ENCODE data around the gene NCAPG.

- TF ChIP-seq, protein P1, sequence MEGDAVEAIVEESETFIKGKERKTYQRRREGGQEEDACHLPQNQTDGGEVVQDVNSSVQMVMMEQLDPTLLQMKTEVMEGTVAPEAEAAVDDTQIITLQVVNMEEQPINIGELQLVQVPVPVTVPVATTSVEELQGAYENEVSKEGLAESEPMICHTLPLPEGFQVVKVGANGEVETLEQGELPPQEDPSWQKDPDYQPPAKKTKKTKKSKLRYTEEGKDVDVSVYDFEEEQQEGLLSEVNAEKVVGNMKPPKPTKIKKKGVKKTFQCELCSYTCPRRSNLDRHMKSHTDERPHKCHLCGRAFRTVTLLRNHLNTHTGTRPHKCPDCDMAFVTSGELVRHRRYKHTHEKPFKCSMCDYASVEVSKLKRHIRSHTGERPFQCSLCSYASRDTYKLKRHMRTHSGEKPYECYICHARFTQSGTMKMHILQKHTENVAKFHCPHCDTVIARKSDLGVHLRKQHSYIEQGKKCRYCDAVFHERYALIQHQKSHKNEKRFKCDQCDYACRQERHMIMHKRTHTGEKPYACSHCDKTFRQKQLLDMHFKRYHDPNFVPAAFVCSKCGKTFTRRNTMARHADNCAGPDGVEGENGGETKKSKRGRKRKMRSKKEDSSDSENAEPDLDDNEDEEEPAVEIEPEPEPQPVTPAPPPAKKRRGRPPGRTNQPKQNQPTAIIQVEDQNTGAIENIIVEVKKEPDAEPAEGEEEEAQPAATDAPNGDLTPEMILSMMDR (IDR thresholded peaks at IDR 0.05; ENCODE audit: low read depth, low read length, missing input control) = no peak
- TF ChIP-seq, protein P2, sequence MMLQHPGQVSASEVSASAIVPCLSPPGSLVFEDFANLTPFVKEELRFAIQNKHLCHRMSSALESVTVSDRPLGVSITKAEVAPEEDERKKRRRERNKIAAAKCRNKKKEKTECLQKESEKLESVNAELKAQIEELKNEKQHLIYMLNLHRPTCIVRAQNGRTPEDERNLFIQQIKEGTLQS (IDR thresholded peaks at IDR 0.05) = no peak
- no peak for TF ChIP-seq TAF1 (conservative IDR thresholded peaks at IDR 0.05)
- no peak for TF ChIP-seq EGR1 (IDR thresholded peaks at IDR 0.05; ENCODE audit: low read depth in 2 of 2)
- no peak for TF ChIP-seq ZBTB33 (IDR thresholded peaks at IDR 0.05)
- no peak for TF ChIP-seq MAX (IDR thresholded peaks at IDR 0.05)
- no peak for TF ChIP-seq RAD21 (IDR thresholded peaks at IDR 0.05)
- TF ChIP-seq, protein P3, sequence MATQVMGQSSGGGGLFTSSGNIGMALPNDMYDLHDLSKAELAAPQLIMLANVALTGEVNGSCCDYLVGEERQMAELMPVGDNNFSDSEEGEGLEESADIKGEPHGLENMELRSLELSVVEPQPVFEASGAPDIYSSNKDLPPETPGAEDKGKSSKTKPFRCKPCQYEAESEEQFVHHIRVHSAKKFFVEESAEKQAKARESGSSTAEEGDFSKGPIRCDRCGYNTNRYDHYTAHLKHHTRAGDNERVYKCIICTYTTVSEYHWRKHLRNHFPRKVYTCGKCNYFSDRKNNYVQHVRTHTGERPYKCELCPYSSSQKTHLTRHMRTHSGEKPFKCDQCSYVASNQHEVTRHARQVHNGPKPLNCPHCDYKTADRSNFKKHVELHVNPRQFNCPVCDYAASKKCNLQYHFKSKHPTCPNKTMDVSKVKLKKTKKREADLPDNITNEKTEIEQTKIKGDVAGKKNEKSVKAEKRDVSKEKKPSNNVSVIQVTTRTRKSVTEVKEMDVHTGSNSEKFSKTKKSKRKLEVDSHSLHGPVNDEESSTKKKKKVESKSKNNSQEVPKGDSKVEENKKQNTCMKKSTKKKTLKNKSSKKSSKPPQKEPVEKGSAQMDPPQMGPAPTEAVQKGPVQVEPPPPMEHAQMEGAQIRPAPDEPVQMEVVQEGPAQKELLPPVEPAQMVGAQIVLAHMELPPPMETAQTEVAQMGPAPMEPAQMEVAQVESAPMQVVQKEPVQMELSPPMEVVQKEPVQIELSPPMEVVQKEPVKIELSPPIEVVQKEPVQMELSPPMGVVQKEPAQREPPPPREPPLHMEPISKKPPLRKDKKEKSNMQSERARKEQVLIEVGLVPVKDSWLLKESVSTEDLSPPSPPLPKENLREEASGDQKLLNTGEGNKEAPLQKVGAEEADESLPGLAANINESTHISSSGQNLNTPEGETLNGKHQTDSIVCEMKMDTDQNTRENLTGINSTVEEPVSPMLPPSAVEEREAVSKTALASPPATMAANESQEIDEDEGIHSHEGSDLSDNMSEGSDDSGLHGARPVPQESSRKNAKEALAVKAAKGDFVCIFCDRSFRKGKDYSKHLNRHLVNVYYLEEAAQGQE (IDR thresholded peaks at IDR 0.05) = no peak
Observed at GRCh38 chr4:17762726-17763125, 48.1 kb upstream of the NCAPG start.

All from liver (tissue), 3 donors.